Measurements from ENCODE around the gene SERHL2. TPM values are rescaled to one million over a fixed set of nuclear protein-coding genes. Genes with fewer than 3 reads are reported as not detected.
A peak's percentile ranks its signal among the peaks of the same experiment; 100 is the strongest.

Gene SERHL2
- total and polyA plus RNA-seq, 2 experiments from 2014 or later: 4.8 to 5.0 TPM

GRCh38 chr22:42610186-42610585 is 56.4 kb downstream of the SERHL2 start:
- Histone ChIP-seq H3K4me2 (ENCODE audit: unreplicated experiment) (no peak overlapping the region), H4K20me1 (ENCODE audit: insufficient read depth) (no peaks in the 10 kb centered on the region), H3F3A (ENCODE audit: insufficient read depth) (peaks cover 30% of the 10 kb centered on the region), H3K79me2 (ENCODE audit: insufficient read depth) (peaks cover 87% of the 10 kb centered on the region), H3K27ac (no peak overlapping the region), H3K9me3 (ENCODE audit: low read depth) (no peaks in the 10 kb centered on the region), H3K4me1 (ENCODE audit: insufficient read depth) (peaks cover 43% of the 10 kb centered on the region), H3K36me3 (ENCODE audit: low read depth) (peaks cover 5% of the 10 kb centered on the region; the same call in 1 of the 2 replicates), H2AFZ (no peak overlapping the region), H3K9me2 (ENCODE audit: insufficient read depth) (no peaks in the 10 kb centered on the region), H3K4me3 (no peak overlapping the region), H3K9ac (no peak overlapping the region), H3K27me3 (replicated peaks; ENCODE audit: insufficient read depth) (no peaks in the 10 kb centered on the region)
- WGBS, 2 experiments (ENCODE audit: low coverage in 1 of 2, low lambda C conversion rate in 2 of 2, missing lambda C conversion rate in 2 of 2): 66 to 68% methylated on average over 5 of the region's 5 CpGs
- TF ChIP-seq EZH2phosphoT487 (IDR thresholded peaks at IDR 0.05; ENCODE audit: insufficient read depth, low read depth) (no peak), EZH2 (IDR thresholded peaks at IDR 0.05; ENCODE audit: insufficient read depth, poor library complexity, severe bottlenecking) (no peak)
- in situ Hi-C loops (cut with MboI): no loop called here
- DNase-seq: no peak

DNA sequence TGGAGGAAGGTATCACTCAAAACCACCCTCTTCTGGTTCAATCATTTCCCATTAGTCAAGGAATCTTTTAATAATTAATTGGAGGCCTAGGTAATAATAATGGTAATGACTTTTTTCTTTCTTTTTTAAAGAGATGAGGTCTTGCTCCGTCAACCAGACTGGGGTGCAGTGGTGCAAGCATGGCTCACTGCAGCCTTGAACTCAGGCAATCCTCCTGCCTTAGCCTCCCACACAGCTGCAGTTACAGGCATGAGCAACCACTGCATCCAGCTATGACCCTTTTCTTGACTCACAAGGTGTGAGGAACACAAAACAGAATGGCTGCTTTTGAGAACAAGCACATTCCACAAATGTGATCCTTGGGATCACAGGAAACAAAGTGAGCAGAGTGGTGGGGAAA is 57.3 kb downstream of the SERHL2 start:
- no peaks in the 10 kb centered on the region for H3K9me2 ChIP-seq (ENCODE audit: insufficient read depth)
- H3K27me3 ChIP-seq (replicated peaks; ENCODE audit: insufficient read depth): no peaks in the 10 kb centered on the region
- H4K20me1 ChIP-seq (ENCODE audit: insufficient read depth): no peaks in the 10 kb centered on the region
- no peaks in the 10 kb centered on the region for H3K36me3 ChIP-seq (ENCODE audit: low read depth)
- no peak overlapping the region for H3K9ac ChIP-seq
- peaks cover 47% of the 10 kb centered on the region for H3K4me1 ChIP-seq (ENCODE audit: insufficient read depth)
- H3K4me3 ChIP-seq: no peak overlapping the region
- in situ Hi-C loops (cut with MboI): no loop called here
- peak overlapping the region; percentile 9; the same call in 1 of the 2 replicates for H3K27ac ChIP-seq
- peak overlapping the region; percentile 30 for H3K4me2 ChIP-seq (ENCODE audit: unreplicated experiment)
- no peaks in the 10 kb centered on the region for H3K9me3 ChIP-seq (ENCODE audit: low read depth)
- H2AFZ ChIP-seq: no peak overlapping the region
- H3K79me2 ChIP-seq (ENCODE audit: insufficient read depth): peaks cover 79% of the 10 kb centered on the region
- peak; percentile 70 for DNase-seq
- TF ChIP-seq EZH2 (IDR thresholded peaks at IDR 0.05; ENCODE audit: insufficient read depth, poor library complexity, severe bottlenecking) (no peak), EZH2phosphoT487 (IDR thresholded peaks at IDR 0.05; ENCODE audit: insufficient read depth, low read depth) (no peak)
- peaks cover 37% of the 10 kb centered on the region for H3F3A ChIP-seq (ENCODE audit: insufficient read depth)
- WGBS, 2 experiments (ENCODE audit: low coverage in 1 of 2, low lambda C conversion rate in 2 of 2, missing lambda C conversion rate in 2 of 2): 47 to 70% methylated on average over 1 of the region's 1 CpG

DNA sequence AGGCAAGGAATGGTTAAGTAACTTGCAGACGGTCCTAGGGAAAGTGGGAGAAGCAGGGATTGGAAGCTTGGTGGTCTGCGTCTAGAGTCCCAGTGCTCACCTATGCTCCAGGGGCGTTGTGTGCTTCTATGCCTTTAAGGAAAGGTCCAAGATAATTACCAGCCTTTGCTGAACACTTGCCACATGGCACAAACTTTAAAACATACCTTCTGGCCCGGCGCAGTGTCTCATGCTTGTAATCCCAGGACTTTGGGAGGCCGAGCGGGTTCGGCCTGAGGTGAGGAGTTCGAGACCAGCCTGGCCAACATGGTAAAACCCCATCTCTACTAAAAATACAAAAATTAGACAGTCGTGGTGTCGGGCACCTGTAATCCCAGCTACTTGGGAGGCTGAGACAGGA is 58.6 kb downstream of the SERHL2 start:
- H3K9me2 ChIP-seq (ENCODE audit: insufficient read depth): no peaks in the 10 kb centered on the region
- no peak for TF ChIP-seq EZH2 (IDR thresholded peaks at IDR 0.05; ENCODE audit: insufficient read depth, poor library complexity, severe bottlenecking)
- TF ChIP-seq EZH2phosphoT487 (IDR thresholded peaks at IDR 0.05; ENCODE audit: insufficient read depth, low read depth): no peak
- 84 to 87% methylated on average over 11 of the region's 11 CpGs for WGBS, 2 experiments (ENCODE audit: low coverage in 1 of 2, low lambda C conversion rate in 2 of 2, missing lambda C conversion rate in 2 of 2)
- H3K9me3 ChIP-seq (ENCODE audit: low read depth): no peaks in the 10 kb centered on the region
- DNase-seq: no peak
- in situ Hi-C loops (cut with MboI): no loop called here
- no peaks in the 10 kb centered on the region for H3K36me3 ChIP-seq (ENCODE audit: low read depth)
- no peaks in the 10 kb centered on the region for H4K20me1 ChIP-seq (ENCODE audit: insufficient read depth)
- peaks cover 47% of the 10 kb centered on the region for H3K4me1 ChIP-seq (ENCODE audit: insufficient read depth)
- H3K79me2 ChIP-seq (ENCODE audit: insufficient read depth): peaks cover 66% of the 10 kb centered on the region
- peak overlapping the region; percentile 97; the same call in 1 of the 2 replicates for H3K27ac ChIP-seq
- peak overlapping the region; percentile 84; the same call in 1 of the 2 replicates for H3K4me3 ChIP-seq
- peak overlapping the region; percentile 85 for H3K4me2 ChIP-seq (ENCODE audit: unreplicated experiment)
- H3K9ac ChIP-seq: 0 out of 2 replicates have a peak overlapping the region, but pooled peaks have one; percentile 93
- no peak overlapping the region for H2AFZ ChIP-seq
- peaks cover 47% of the 10 kb centered on the region for H3F3A ChIP-seq (ENCODE audit: insufficient read depth)
- no peaks in the 10 kb centered on the region for H3K27me3 ChIP-seq (replicated peaks; ENCODE audit: insufficient read depth)

DNA sequence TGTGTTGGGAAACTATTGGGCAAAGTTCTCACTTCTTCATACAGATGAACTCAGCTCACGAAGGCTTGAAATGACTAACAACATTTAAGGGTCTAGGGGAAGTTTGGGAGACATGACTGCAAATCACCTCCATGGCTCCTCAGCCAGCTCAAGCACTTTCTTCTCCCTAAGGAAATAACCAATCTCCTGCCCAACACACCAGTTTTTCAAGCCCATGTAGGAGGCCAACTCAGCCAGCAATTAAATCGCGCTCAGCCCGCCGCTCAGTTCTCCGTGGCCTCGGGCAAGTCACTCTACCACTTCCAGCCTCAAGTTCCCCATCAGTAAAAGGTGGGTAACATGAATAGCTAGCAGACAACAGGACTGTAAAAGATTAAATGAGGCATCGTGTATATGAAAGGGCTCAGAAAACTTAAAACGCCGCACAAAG is 60.1 kb downstream of the SERHL2 start:
- in situ Hi-C loops (cut with MboI): no loop called here
- H3K4me2 ChIP-seq (ENCODE audit: unreplicated experiment): peak overlapping the region; percentile 85
- H2AFZ ChIP-seq: peak overlapping the region; percentile 49; the same call in 1 of the 2 replicates
- no peaks in the 10 kb centered on the region for H4K20me1 ChIP-seq (ENCODE audit: insufficient read depth)
- H3K27me3 ChIP-seq (replicated peaks; ENCODE audit: insufficient read depth): no peaks in the 10 kb centered on the region
- H3K4me1 ChIP-seq (ENCODE audit: insufficient read depth): peaks cover 46% of the 10 kb centered on the region
- H3F3A ChIP-seq (ENCODE audit: insufficient read depth): peaks cover 42% of the 10 kb centered on the region
- H3K4me3 ChIP-seq: peak overlapping the region; percentile 84
- no peaks in the 10 kb centered on the region for H3K9me3 ChIP-seq (ENCODE audit: low read depth)
- WGBS, 2 experiments (ENCODE audit: low coverage in 1 of 2, low lambda C conversion rate in 2 of 2, missing lambda C conversion rate in 2 of 2): 0 to 2% methylated on average over 10 of the region's 10 CpGs
- peak overlapping the region; percentile 97 for H3K27ac ChIP-seq
- peak; percentile 72 for DNase-seq
- H3K79me2 ChIP-seq (ENCODE audit: insufficient read depth): peaks cover 51% of the 10 kb centered on the region
- TF ChIP-seq EZH2 (IDR thresholded peaks at IDR 0.05; ENCODE audit: insufficient read depth, poor library complexity, severe bottlenecking): no peak
- no peak for TF ChIP-seq EZH2phosphoT487 (IDR thresholded peaks at IDR 0.05; ENCODE audit: insufficient read depth, low read depth)
- H3K36me3 ChIP-seq (ENCODE audit: low read depth): no peaks in the 10 kb centered on the region
- H3K9me2 ChIP-seq (ENCODE audit: insufficient read depth): no peaks in the 10 kb centered on the region
- H3K9ac ChIP-seq: peak overlapping the region; percentile 93
